SK-N-MC (cell line): ENCODE results near the gene SASH1.

Experiments
- EZH2 ChIP-seq: fragments of 200-600 bp; sonication (generic); IDR thresholded peaks from one replicate; pipeline ENCODE4 v1.6.1; 2017; ENCODE audit warnings: antibody characterized with exemption
- POLR2AphosphoS5 ChIP-seq: IDR thresholded peaks from 2 replicates; pipeline ENCODE4 v1.6.1; 2012; ENCODE audit warnings: mild to moderate bottlenecking, low read depth, low read length, borderline replicate concordance

DNA sequence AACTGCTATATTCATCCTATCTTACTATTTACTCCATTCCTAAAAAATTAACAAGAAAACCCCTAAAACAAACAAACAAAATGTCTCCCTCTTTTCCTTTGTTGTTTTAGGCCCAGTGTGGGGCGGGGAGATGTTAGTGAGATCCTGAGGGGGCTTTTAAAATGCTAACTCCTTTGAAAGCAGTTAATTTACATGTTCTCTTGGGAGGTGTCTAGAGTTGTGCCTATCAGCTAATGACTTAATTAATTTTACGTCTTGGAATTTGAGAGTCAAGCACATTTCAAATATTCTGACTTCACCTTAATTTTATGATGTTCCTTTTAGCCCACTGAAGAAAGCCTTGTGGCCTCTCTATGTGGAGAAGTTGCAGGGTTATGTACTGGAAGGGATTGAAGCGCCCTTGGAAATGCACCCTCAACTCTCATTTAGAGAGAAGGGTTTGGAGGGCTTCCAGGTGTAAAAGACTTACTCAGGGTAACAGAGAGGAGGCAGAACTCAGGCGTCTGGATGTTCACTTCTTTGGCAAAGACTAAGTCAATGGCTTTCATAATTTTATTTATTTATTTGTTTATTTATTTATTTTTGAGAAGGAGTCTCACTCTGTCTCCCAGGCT, 4.9 kb downstream of the SASH1 start:
- TF ChIP-seq EZH2 (no peak), POLR2AphosphoS5 (no peak)
